ENCODE results near the gene IL16.
"Not testable (repeated sequence)": the region's sequence is repeated elsewhere in the genome, so short reads cannot be mapped to it uniquely, and the experiment has no call there.

The IL16 gene

DNA sequence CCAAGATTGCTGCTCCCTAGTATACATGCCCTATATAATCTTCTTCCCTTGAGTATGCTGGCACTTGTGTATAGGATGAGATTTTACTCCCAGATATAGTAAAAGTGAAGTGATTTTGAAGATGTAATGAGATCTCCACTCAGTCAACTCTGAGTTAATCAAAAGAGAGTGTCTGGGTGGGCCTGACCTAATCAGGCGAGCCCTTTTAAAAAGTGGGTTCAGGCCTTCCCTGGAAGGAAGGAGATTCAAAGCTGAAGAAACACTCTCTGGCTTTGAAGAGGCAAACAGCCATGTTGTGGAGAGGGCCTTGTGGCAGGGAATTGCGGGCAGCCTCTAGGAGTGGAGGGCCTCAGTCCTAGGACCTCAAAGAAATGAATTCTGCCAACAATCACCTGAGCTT is 132.8 kb downstream of the IL16 start:
- Histone ChIP-seq H3K27ac (ENCODE audit: low read depth, low read length) (no peak overlapping the region), H3K27me3 (ENCODE audit: low read length) (no peaks in the 10 kb centered on the region), H3K4me2 (ENCODE audit: low read depth, low read length, poor library complexity, severe bottlenecking) (no peak overlapping the region), H3F3A (ENCODE audit: insufficient read depth) (no peaks in the 10 kb centered on the region), H3K9me2 (replicated peaks; ENCODE audit: insufficient read depth, low read length) (no peaks in the 10 kb centered on the region), H4K20me1 (ENCODE audit: low read depth, low read length) (no peaks in the 10 kb centered on the region), H3K4me3 (ENCODE audit: insufficient read depth, low read length, poor library complexity, severe bottlenecking) (no peak overlapping the region), H3K9me3 (ENCODE audit: insufficient read depth, low read length) (no peaks in the 10 kb centered on the region), H3K79me2 (ENCODE audit: insufficient read depth, low read length) (no peaks in the 10 kb centered on the region), H2AFZ (ENCODE audit: low read depth, low read length, severe bottlenecking) (no peak overlapping the region), H3K9ac (ENCODE audit: low read length) (no peak overlapping the region), H3K36me3 (ENCODE audit: low read length) (no peaks in the 10 kb centered on the region)
- no peak for TF ChIP-seq EZH2phosphoT487 (conservative IDR thresholded peaks at IDR 0.05; ENCODE audit: low read length)
- TF ChIP-seq, protein P1, sequence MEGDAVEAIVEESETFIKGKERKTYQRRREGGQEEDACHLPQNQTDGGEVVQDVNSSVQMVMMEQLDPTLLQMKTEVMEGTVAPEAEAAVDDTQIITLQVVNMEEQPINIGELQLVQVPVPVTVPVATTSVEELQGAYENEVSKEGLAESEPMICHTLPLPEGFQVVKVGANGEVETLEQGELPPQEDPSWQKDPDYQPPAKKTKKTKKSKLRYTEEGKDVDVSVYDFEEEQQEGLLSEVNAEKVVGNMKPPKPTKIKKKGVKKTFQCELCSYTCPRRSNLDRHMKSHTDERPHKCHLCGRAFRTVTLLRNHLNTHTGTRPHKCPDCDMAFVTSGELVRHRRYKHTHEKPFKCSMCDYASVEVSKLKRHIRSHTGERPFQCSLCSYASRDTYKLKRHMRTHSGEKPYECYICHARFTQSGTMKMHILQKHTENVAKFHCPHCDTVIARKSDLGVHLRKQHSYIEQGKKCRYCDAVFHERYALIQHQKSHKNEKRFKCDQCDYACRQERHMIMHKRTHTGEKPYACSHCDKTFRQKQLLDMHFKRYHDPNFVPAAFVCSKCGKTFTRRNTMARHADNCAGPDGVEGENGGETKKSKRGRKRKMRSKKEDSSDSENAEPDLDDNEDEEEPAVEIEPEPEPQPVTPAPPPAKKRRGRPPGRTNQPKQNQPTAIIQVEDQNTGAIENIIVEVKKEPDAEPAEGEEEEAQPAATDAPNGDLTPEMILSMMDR (IDR thresholded peaks at IDR 0.05; ENCODE audit: insufficient read depth, low read length, poor library complexity, severe bottlenecking) = no peak

DNA sequence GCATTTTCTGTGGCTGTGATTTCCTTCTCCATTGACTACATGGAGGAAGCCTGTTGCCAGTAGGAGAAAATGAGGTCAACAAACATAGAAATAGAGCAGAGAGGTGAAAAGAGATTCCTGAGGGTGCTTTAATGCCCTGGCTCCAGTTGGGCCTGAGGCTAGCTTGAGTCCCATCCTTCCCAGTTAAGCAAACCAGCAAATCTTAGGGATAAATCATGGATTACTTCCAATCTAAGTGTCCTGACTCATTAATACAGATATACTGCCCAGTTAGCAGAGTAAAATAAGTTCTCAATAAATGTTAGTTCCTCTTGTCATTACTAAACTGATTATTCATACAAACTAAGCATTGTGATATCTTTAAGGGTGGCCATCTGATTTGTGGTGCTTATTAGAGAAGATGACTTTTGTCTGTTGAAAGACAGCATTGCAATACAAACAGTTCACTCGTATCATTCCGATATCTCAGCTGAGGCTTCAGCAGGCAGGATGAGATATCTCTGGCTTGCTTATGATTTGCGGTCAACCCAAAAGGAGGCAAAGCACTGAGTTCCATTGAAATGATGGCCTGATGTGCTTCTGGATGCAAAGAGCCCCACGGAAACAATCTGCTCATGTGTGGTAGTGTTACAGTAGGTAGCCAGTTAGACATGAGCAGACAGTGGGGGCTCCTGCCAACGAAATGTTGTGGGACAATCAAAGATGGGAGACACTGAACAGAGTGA is 133.8 kb downstream of the IL16 start:
- Histone ChIP-seq H3F3A (ENCODE audit: insufficient read depth) (no peaks in the 10 kb centered on the region), H3K9ac (ENCODE audit: low read length) (no peak overlapping the region), H3K79me2 (ENCODE audit: insufficient read depth, low read length) (no peaks in the 10 kb centered on the region), H3K4me2 (ENCODE audit: low read depth, low read length, poor library complexity, severe bottlenecking) (no peak overlapping the region), H3K27ac (ENCODE audit: low read depth, low read length) (no peak overlapping the region), H3K9me2 (replicated peaks; ENCODE audit: insufficient read depth, low read length) (no peaks in the 10 kb centered on the region), H3K27me3 (ENCODE audit: low read length) (no peaks in the 10 kb centered on the region), H2AFZ (ENCODE audit: low read depth, low read length, severe bottlenecking) (no peak overlapping the region), H3K36me3 (ENCODE audit: low read length) (no peaks in the 10 kb centered on the region), H3K9me3 (ENCODE audit: insufficient read depth, low read length) (no peaks in the 10 kb centered on the region), H3K4me3 (ENCODE audit: insufficient read depth, low read length, poor library complexity, severe bottlenecking) (no peak overlapping the region), H4K20me1 (ENCODE audit: low read depth, low read length) (no peaks in the 10 kb centered on the region)
- no peak for TF ChIP-seq EZH2phosphoT487 (conservative IDR thresholded peaks at IDR 0.05; ENCODE audit: low read length)
- TF ChIP-seq, protein P1 (IDR thresholded peaks at IDR 0.05; ENCODE audit: insufficient read depth, low read length, poor library complexity, severe bottlenecking) = no peak

DNA sequence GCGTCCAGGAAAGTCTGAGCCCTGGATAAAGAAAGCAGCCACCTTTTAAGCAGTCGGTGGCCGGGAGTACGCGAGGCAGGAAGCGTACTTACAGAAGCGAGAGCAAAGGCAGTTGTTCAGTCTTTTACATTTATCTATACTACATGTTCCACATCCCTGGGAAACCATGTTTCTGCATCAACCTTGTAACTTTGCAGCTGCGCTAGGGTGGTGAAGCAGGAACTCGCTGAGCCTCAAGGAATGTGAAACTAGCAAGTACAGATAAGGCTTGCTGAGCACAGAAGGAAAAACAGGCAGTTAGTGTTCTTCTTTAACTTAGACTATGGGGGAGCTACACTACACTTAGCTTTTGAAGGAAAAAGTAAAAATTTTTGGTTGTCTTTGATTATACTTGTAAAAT is 134.5 kb downstream of the IL16 start:
- H3K9ac ChIP-seq (ENCODE audit: low read length); H3K4me3 ChIP-seq (ENCODE audit: insufficient read depth, low read length, poor library complexity, severe bottlenecking); H2AFZ ChIP-seq (ENCODE audit: low read depth, low read length, severe bottlenecking); H3K9me2 ChIP-seq (replicated peaks; ENCODE audit: insufficient read depth, low read length); H3K27me3 ChIP-seq (ENCODE audit: low read length); H3K36me3 ChIP-seq (ENCODE audit: low read length); H3K79me2 ChIP-seq (ENCODE audit: insufficient read depth, low read length); H3K27ac ChIP-seq (ENCODE audit: low read depth, low read length); H3K4me2 ChIP-seq (ENCODE audit: low read depth, low read length, poor library complexity, severe bottlenecking); H3K9me3 ChIP-seq (ENCODE audit: insufficient read depth, low read length); H3F3A ChIP-seq (ENCODE audit: insufficient read depth); H4K20me1 ChIP-seq (ENCODE audit: low read depth, low read length): not testable (repeated sequence)

DNA sequence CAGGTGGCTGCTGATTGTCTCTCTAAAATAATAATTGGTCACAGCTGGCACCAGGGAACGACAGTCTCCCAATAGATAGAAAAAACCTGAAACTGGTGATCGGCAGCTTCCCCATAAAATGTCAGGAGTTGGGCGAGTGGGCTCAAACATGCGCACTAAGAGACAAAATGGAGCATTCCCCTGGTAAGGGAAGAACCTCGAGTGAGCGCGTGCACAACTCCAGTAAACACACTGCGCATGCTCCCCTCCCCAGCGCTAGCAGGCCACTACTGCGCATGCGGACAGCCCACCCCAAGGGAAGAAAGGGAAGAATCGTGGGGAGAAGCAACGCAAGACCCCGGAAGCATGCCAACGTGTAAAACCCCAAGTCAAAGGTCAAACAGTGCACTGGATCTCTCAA is 134.9 kb downstream of the IL16 start:
- Histone ChIP-seq H3K27ac (ENCODE audit: low read depth, low read length) (no peak overlapping the region), H4K20me1 (ENCODE audit: low read depth, low read length) (no peaks in the 10 kb centered on the region), H3K36me3 (ENCODE audit: low read length) (no peaks in the 10 kb centered on the region), H3K9me2 (replicated peaks; ENCODE audit: insufficient read depth, low read length) (no peaks in the 10 kb centered on the region), H2AFZ (ENCODE audit: low read depth, low read length, severe bottlenecking) (no peak overlapping the region), H3K9me3 (ENCODE audit: insufficient read depth, low read length) (no peaks in the 10 kb centered on the region), H3K79me2 (ENCODE audit: insufficient read depth, low read length) (no peaks in the 10 kb centered on the region), H3K4me3 (ENCODE audit: insufficient read depth, low read length, poor library complexity, severe bottlenecking) (no peak overlapping the region), H3K27me3 (ENCODE audit: low read length) (no peaks in the 10 kb centered on the region), H3K9ac (ENCODE audit: low read length) (no peak overlapping the region), H3F3A (ENCODE audit: insufficient read depth) (no peaks in the 10 kb centered on the region), H3K4me2 (ENCODE audit: low read depth, low read length, poor library complexity, severe bottlenecking) (no peak overlapping the region)
- TF ChIP-seq EZH2phosphoT487 (conservative IDR thresholded peaks at IDR 0.05; ENCODE audit: low read length) = no peak
- TF ChIP-seq, protein P1 (IDR thresholded peaks at IDR 0.05; ENCODE audit: insufficient read depth, low read length, poor library complexity, severe bottlenecking) = no peak

Measured in SU-DHL-6 (cell line).